ENCODE results near the gene CRACDL.

CRACDL gene

DNA sequence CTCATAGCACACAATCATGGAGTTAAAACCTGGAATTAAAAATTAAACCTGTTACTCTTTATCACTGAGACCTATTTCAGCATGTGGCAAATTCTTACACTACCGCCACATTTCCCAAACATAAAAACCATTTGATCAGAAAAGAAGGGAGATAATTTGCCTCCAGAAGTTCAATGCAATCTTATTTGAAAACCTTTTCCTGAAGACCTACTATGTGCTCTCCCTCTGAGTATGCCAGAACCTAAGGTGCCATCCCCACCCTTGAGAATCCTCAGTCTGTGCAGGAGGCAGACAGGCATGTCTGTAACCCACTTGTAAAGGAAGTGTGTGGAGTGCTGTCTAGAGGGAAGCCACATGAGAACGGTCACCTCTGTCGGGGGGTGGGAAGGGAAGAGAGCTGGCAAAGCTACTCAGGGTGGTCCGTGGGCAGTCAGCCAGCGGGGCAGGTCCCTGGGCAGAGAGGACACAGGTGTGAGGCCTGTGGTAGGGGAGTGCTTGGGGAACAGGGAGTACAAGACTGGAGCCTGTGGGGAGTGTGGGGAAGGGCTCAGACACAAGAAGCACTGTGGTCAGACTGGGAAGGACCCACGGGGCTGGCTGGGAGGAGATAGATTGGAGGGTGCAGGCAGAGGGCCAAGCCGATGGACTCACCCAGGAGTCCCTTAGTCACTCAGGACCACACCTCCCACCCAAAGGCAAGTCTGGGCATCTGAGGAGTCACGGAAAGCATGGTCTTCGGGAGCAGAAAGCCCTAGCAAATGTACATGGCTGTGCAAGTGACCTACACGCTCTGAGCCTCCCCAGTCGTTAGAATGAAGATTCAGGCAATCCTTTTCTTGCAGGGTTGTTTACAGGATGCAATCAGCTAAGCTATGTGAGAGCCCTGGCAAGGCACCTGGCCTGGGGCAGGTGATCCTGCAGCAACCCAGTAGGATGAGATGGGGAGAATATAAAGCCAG lies 22.8 kb downstream of the CRACDL start:
- no peaks in the 10 kb centered on the region for H3K27me3 ChIP-seq (ENCODE audit: insufficient read depth, poor library complexity, severe bottlenecking)
- no peak overlapping the region for H3K4me3 ChIP-seq (replicated peaks; ENCODE audit: insufficient read depth, low read length)
- TF ChIP-seq SPI1 (IDR thresholded peaks at IDR 0.05; ENCODE audit: borderline replicate concordance, low read depth) (no peak), GABPA (IDR thresholded peaks at IDR 0.05; ENCODE audit: low read depth) (no peak), CTCF (IDR thresholded peaks at IDR 0.05; ENCODE audit: insufficient read depth, low read length) (no peak), POLR2AphosphoS5 (IDR thresholded peaks at IDR 0.05; ENCODE audit: low read depth) (no peak)
- TF ChIP-seq, protein P1, sequence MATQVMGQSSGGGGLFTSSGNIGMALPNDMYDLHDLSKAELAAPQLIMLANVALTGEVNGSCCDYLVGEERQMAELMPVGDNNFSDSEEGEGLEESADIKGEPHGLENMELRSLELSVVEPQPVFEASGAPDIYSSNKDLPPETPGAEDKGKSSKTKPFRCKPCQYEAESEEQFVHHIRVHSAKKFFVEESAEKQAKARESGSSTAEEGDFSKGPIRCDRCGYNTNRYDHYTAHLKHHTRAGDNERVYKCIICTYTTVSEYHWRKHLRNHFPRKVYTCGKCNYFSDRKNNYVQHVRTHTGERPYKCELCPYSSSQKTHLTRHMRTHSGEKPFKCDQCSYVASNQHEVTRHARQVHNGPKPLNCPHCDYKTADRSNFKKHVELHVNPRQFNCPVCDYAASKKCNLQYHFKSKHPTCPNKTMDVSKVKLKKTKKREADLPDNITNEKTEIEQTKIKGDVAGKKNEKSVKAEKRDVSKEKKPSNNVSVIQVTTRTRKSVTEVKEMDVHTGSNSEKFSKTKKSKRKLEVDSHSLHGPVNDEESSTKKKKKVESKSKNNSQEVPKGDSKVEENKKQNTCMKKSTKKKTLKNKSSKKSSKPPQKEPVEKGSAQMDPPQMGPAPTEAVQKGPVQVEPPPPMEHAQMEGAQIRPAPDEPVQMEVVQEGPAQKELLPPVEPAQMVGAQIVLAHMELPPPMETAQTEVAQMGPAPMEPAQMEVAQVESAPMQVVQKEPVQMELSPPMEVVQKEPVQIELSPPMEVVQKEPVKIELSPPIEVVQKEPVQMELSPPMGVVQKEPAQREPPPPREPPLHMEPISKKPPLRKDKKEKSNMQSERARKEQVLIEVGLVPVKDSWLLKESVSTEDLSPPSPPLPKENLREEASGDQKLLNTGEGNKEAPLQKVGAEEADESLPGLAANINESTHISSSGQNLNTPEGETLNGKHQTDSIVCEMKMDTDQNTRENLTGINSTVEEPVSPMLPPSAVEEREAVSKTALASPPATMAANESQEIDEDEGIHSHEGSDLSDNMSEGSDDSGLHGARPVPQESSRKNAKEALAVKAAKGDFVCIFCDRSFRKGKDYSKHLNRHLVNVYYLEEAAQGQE (IDR thresholded peaks at IDR 0.05; ENCODE audit: insufficient replicate concordance, low read depth), result no peak
- no peak for DNase-seq (ENCODE audit: low read depth in 1 of 2, low spot score in 1 of 2)
- H3K27ac ChIP-seq (replicated peaks), result no peak overlapping the region

DNA sequence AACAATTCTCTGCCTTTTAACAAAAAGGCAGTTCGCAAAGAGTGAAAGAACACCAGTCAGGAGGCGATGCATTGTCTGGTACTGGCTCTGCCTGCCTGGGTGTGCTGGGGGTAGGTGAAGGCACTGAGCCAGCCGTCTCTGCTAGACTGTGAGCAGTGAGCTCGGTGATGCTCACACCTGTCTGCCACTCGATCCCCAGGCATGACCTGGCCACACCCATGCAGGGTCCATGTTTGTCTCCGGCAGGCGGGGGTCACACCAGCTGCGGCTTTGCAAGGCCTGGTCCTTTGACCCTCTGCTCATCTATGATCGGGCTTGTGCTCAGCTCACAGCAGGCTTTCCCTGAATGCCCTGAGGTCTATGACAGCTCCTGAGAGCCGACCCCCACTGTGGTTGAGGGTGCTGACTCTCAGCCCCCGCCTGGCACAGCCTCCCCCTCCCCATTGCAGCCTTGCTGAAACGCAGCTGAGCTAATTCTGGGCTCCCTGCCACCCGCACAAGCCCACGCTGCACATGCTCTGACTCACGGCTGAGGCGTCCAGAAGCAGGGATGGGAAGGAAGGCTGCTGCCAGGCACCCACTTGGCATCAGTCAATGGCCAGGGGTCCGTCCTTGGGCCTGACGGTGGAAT lies 23.7 kb downstream of the CRACDL start:
- TF ChIP-seq GABPA (IDR thresholded peaks at IDR 0.05; ENCODE audit: low read depth), result no peak
- TF ChIP-seq SPI1 (IDR thresholded peaks at IDR 0.05; ENCODE audit: borderline replicate concordance, low read depth), result no peak
- no peak for TF ChIP-seq POLR2AphosphoS5 (IDR thresholded peaks at IDR 0.05; ENCODE audit: low read depth)
- TF ChIP-seq, protein P1 (IDR thresholded peaks at IDR 0.05; ENCODE audit: insufficient replicate concordance, low read depth), result no peak
- TF ChIP-seq CTCF (IDR thresholded peaks at IDR 0.05; ENCODE audit: insufficient read depth, low read length), result no peak
- Histone ChIP-seq H3K4me3 (replicated peaks; ENCODE audit: insufficient read depth, low read length) (no peak overlapping the region), H3K27ac (replicated peaks) (no peak overlapping the region), H3K27me3 (ENCODE audit: insufficient read depth, poor library complexity, severe bottlenecking) (no peaks in the 10 kb centered on the region)
- no peak for DNase-seq (ENCODE audit: low read depth in 1 of 2, low spot score in 1 of 2)

- TF ChIP-seq POLR2AphosphoS5 (IDR thresholded peaks at IDR 0.05; ENCODE audit: low read depth) (no peak), GABPA (IDR thresholded peaks at IDR 0.05; ENCODE audit: low read depth) (no peak), SPI1 (IDR thresholded peaks at IDR 0.05; ENCODE audit: borderline replicate concordance, low read depth) (no peak), CTCF (IDR thresholded peaks at IDR 0.05; ENCODE audit: insufficient read depth, low read length) (no peak)
- TF ChIP-seq, protein P1 (IDR thresholded peaks at IDR 0.05; ENCODE audit: insufficient replicate concordance, low read depth), result no peak
- Histone ChIP-seq H3K27me3 (ENCODE audit: insufficient read depth, poor library complexity, severe bottlenecking) (no peaks in the 10 kb centered on the region), H3K27ac (replicated peaks) (no peak overlapping the region), H3K4me3 (replicated peaks; ENCODE audit: insufficient read depth, low read length) (no peak overlapping the region)
- no peak for DNase-seq (ENCODE audit: low read depth in 1 of 2, low spot score in 1 of 2)
Observed at GRCh38 chr2:98911376-98912154, 24.5 kb downstream of the CRACDL start.
